ENCODE data around the gene TUBA4A.

DNA sequence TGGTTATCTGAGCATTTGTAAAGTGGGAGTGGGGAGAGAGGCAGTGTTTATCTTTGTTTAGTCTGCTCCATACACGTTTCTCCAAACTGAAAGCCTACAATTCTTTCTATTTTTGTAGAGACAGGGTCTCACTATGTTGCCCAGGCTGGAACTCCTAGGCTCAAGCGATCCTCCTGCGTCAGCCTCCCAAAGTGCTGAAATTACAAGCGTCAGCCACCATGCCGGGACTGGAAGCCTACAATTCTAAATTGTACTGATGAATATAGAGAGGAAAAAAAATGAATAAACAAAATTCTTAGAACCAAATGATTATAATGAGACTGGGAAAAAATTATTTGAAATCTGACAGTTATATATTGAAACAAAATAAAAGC is 48.6 kb downstream of the TUBA4A start:
- TF ChIP-seq, protein P1, sequence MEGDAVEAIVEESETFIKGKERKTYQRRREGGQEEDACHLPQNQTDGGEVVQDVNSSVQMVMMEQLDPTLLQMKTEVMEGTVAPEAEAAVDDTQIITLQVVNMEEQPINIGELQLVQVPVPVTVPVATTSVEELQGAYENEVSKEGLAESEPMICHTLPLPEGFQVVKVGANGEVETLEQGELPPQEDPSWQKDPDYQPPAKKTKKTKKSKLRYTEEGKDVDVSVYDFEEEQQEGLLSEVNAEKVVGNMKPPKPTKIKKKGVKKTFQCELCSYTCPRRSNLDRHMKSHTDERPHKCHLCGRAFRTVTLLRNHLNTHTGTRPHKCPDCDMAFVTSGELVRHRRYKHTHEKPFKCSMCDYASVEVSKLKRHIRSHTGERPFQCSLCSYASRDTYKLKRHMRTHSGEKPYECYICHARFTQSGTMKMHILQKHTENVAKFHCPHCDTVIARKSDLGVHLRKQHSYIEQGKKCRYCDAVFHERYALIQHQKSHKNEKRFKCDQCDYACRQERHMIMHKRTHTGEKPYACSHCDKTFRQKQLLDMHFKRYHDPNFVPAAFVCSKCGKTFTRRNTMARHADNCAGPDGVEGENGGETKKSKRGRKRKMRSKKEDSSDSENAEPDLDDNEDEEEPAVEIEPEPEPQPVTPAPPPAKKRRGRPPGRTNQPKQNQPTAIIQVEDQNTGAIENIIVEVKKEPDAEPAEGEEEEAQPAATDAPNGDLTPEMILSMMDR (optimal IDR thresholded peaks at IDR 0.05 in 1 of 3, IDR thresholded peaks at IDR 0.05 in 1 of 3, conservative IDR thresholded peaks at IDR 0.05 in 1 of 3; ENCODE audit: extremely low read depth in 1 of 3, insufficient read depth in 2 of 3, low read length in 3 of 3), result no peak
- no peak for TF ChIP-seq EZH2 (IDR thresholded peaks at IDR 0.05; ENCODE audit: low read length)

All from keratinocyte (primary cell).